Panc1 (cell line): ENCODE results near the gene HSPA5.

Experiments used
- CTCF ChIP-seq: fragments of 450-650 bp; IDR thresholded peaks from 2 replicates; pipeline ENCODE4 v1.5.1; 2017; ENCODE audit warnings: mild to moderate bottlenecking
- POLR2AphosphoS5 ChIP-seq: IDR thresholded peaks from 2 replicates; pipeline ENCODE4 v1.6.1; 2012; ENCODE audit warnings: mild to moderate bottlenecking, low read depth, low read length, moderate library complexity
- REST ChIP-seq, 2 experiments: IDR thresholded peaks; 2 replicates each; pipeline ENCODE4 v1.6.1; 2011 to 2012; ENCODE audit warnings: low read depth in 2 of 2, control low read depth in 1 of 2, low read length in 1 of 2, mild to moderate bottlenecking in 1 of 2, moderate library complexity in 1 of 2; ENCODE audit not compliant: insufficient read depth in 1 of 2
- TCF7L2 ChIP-seq: IDR thresholded peaks from 2 replicates; pipeline ENCODE4 v1.6.1; 2011; ENCODE audit warnings: mild to moderate bottlenecking, low read depth, low read length, inconsistent platforms

GRCh38 chr9:125261501-125262293 is 20.6 kb upstream of the HSPA5 start, which contains the start of gene GAPVD1:
- no peak; the same call in none of the 2 replicates for TF ChIP-seq CTCF
- TF ChIP-seq POLR2AphosphoS5: no peak; the same call in 1 of the 2 replicates
- TF ChIP-seq REST (IDR thresholded peaks at IDR 0.05; ENCODE audit: insufficient read depth in 1 of 2, low read depth in 2 of 2, low read length in 1 of 2): 0 out of 4 replicates have a peak, but pooled peaks of 1 of the 2 experiments have one; percentile 34
- no peak for TF ChIP-seq TCF7L2
